Measurements from ENCODE around the gene JAM2.
"Not testable (repeated sequence)": the region's sequence is repeated elsewhere in the genome, so short reads cannot be mapped to it uniquely, and the experiment has no call there.

Gene JAM2

DNA sequence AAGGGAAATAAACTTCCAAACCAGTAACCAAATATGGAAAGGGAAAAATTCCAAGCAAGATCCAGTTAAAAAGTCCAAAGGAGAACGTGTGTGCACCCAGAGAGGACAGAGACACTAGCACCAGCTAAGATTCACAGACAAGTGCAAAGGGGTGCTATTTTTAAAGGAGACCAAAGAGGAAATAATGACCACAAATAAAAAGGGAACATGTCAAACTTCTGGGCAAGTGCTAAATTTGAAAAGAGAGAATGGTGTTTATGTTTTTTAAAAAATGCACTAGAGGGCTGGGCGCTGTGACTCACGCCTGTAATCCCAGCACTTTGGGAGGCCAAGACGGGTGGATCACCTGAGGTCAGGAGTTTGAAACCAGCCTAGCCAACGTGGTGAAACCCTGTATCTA is 8.6 kb downstream of the JAM2 start:
- DNase-seq: no peak

DNA sequence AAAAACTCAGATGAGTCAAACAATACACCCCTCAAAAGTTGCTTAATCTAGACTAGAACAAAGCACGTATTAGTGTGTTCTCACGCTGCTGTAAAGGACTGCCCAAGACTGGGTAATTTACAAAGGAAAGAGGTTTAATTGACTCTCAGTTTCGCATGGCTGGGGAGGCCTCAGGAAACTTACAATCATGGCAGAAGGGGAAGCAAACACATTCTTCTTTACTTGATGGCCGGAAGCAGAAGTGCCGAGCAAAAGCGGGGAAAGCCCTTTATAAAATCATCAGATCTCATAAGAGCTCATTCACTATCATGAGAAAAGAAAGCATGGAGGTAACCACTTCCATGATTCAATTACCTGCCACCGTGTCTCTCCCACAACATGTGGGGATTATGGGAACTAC is 10.1 kb downstream of the JAM2 start:
- DNase-seq: no peak

DNA sequence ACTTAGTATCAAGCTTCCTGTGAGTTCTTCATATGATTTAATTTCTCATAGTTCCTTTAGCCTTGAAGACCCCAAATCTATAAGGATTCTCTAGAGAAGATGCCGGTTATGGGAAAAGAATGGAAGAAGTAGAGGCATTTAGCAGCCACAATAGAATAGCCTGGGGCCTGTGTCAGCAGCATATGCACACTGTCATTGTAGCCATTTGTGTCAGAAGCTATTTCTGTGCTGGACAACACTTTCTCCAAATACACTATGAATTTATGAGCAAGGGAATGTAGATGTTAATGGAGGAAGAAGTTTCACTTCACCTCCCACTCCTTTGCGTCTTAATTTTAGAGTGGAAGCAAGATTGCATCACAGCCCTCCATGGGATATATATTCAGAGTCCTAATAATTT is 17.4 kb downstream of the JAM2 start:
- no peak for DNase-seq

DNA sequence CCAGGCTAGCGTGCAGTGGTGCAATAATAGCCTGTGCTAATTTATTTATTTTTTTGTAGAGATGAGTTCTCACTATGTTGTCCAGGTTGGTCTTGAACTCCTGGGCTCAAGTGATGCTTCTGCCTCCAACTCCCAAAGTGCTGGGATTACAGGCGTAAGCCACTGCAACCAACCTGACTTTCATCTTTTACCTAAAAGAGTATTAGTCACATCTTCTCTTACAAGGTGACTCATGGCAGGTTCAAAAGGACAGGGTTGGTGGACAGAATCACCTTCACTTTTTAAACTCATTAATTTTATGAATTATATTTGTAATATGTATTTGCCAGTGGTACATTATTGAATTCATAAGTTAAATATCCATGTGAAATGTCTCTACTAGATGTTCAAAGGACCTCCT is 18.1 kb downstream of the JAM2 start:
- no peak for DNase-seq

- DNase-seq: no peak
Observed at GRCh38 chr21:25658427-25659035, 19.5 kb downstream of the JAM2 start.

DNA sequence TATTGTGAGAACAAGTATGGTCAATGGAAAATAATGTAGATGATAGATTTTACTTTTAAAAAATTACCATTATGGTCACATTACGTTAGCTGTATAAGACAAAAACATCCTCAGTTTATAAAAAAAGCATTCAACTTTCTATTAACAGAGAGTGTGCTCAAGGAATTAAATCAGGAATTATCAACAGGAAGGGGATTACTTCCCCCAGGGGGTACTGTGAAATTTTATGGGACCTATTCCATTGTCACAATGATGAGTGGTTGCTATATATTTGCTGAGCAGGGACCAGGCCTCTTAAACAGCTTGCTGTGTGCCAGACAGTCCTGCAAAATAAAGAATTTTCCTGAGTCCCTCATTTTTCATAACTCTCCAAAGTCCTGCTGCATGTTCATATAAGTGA is 21.2 kb downstream of the JAM2 start:
- no peak for DNase-seq

DNA sequence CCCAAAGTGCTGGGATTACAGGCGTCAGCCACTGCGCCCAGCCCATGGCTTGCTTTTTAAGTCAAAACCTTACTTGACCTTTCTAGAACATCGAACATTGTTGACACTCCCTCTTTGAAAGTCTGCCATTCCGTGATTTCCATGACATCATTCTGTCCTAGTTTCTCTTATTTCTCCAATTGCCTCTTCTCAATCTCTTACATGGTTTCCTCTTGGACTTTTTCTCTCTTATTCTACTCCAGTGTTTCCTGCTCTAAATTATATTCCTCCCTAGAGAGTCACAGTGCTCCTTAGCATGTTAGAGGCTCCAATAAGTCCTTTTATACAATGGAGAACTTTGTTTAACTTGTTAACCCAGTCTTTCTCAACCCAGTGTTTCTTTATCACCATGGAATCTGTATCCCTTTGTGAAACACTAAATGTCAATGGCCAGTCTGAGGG is 25.5 kb downstream of the JAM2 start:
- no peak for DNase-seq

DNA sequence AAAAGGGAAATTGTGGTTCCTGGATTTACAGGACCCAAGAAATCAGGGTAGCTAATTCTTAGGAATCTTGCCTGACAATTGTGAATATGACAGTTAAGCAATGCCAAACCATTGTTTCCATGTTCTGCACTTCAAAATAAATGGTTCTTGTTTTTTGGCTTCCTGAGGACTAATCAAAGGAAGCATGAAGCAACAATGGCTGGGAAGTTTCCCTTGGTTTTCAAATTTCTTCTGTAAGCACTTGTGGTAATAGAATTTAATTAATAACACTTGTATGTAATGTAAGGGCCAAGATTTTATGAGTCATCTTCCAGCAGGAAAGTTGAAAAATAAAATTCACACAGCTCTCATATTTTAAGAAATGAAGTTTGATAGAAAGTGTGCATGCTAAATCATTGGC is 31.7 kb downstream of the JAM2 start:
- no peak for DNase-seq

- no peak for DNase-seq
Observed at GRCh38 chr21:25676451-25676850, 37.4 kb downstream of the JAM2 start.

DNA sequence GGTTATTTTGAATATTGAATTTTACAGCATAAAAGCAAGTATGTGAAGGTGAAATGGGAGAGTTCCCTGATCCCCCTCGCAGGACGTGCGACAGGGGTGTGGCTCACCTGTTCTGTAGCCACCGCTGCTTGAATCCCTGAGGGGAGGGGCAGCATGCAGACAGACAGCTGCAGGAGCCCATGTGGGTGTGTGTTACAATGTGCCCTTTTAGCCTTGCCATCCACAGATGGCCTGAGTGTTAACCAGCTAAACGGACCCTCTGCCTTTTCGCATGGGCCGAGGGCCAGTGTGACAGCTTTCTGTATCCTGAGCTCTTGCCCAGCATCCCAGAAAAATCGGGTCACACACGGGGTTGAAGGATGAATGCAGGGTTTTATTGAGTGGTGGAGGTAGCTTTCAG is 43.3 kb downstream of the JAM2 start:
- no peak for DNase-seq

DNA sequence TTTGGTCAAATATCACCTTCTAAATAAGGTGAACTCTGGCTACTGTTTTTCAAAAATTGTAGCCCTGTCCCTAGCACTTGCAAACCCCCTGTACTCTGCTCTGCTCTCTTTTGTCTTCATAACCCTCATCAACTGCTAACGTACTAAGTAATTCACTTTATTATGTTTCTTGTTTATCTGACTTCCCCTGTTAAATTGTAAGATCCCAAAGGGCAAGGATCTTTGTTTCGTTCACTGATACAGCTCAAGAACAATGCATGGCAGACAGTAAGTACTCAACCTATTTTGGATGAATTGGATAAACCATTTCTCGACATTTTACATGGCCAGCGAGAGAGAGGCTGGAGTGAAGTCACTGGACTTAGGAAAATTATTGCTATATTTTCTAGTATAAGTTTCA is 48.7 kb downstream of the JAM2 start:
- no peak for DNase-seq

GRCh38 chr21:25688275-25689155 is 49.5 kb downstream of the JAM2 start:
- DNase-seq: no peak

- DNase-seq: no peak
Observed at GRCh38 chr21:25689226-25689625, 50.2 kb downstream of the JAM2 start.

GRCh38 chr21:25691976-25692375 is 52.9 kb downstream of the JAM2 start:
- DNase-seq: no peak

DNA sequence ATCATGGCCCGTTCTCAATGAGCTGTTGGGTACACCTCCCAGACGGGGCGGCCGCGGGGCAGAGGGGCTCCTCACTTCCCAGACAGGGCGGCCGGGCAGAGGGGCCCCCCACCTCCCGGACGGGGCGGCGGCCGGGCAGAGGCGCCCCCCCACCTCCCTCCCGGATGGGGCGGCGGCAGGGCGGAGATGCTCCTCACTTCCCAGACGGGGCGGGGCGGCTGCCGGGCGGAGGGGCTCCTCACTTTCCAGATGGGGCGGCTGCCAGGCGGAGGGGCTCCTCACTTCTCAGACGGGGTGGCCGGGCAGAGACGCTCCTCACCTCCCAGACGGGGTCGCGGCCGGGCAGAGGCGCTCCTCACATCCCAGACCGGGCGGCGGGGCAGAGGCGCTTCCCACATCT is 56.4 kb downstream of the JAM2 start:
- DNase-seq: not testable (repeated sequence)

- DNase-seq: no peak
Observed at GRCh38 chr21:25700741-25701140, 61.7 kb downstream of the JAM2 start.

- no peak for DNase-seq
Observed at GRCh38 chr21:25701529-25701928, 62.5 kb downstream of the JAM2 start.

DNA sequence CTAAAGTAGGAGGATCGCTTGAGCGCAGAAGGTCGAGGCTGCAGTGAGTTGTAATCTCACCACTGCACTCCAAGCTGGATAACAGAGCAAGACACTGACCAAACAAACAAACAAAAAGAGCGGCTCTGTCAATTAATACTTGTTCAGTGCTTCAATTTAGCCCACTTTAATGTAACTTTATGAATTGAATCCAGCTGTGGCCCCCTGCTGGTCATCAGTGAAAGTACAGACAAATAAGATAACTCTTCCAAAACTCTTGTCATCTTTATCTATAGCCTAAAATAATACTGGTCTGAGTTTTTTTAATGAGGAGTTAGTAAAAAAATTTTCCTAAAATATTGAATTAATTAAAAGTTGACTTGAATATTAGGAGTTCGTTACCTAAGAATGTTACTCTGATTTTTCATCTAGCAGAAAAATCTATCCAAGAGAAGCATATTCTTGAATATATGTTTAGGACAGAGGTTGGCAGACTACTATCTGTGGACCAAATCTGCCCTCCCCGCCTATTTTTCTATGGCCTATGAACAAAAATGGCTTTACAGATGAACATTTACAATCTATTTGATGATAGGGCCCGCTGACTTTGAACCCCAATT is 69.5 kb downstream of the JAM2 start:
- peak; percentile 34 for DNase-seq

- DNase-seq: no peak
Observed at GRCh38 chr21:25709684-25710265, 70.7 kb downstream of the JAM2 start.

GRCh38 chr21:25710550-25710949 is 71.5 kb downstream of the JAM2 start:
- no peak for DNase-seq

DNA sequence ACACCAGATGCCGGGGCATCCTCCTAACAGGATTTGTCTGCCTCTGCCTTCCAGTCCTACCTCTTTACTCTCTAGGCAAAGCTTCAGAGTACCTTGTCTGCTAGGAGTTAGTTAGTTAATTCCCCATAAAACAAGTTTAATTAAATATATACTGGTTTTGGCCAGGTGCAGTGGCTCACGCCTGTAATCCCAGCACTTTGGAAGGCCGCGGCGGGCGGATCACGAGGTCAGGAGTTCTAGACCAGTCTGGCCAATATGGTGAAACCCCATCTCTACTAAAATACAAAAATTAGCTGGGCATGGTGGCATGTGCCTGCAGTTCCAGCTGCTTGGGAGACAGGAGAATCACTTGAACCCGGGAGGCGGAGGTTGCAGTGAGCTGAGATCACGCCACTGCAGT is 75.0 kb downstream of the JAM2 start:
- DNase-seq: not testable (repeated sequence)

GRCh38 chr21:25717491-25718147 is 78.6 kb downstream of the JAM2 start:
- no peak for DNase-seq

GRCh38 chr21:25721987-25722386 is 82.9 kb downstream of the JAM2 start:
- DNase-seq: no peak
